Effector memory CD4-positive, alpha-beta T cell (primary cell): Measurements from ENCODE around the gene GFPT1.

Experiments
- DNase-seq, 3 donors: peaks; one replicate each; pipeline ENCODE4 v3.0.0-alpha.2; 2020
- H3K27ac ChIP-seq: 2 replicates; pipeline ENCODE4 v1.7.0; 2013; ENCODE audit warnings: mild to moderate bottlenecking, low read length, moderate library complexity; ENCODE audit not compliant: insufficient read depth, poor library complexity, severe bottlenecking
- H3K27me3 ChIP-seq: replicated peaks from 2 replicates; pipeline ENCODE4 v1.7.0; 2013; ENCODE audit warnings: mild to moderate bottlenecking, low read length; ENCODE audit not compliant: insufficient read depth, control insufficient read depth, poor library complexity, severe bottlenecking
- H3K36me3 ChIP-seq: 2 replicates; pipeline ENCODE4 v1.7.0; 2013; ENCODE audit warnings: mild to moderate bottlenecking, low read length, moderate library complexity; ENCODE audit not compliant: control insufficient read depth, insufficient read depth
- H3K4me1 ChIP-seq: 2 replicates; pipeline ENCODE4 v1.7.0; 2013; ENCODE audit warnings: low read length, mild to moderate bottlenecking; ENCODE audit not compliant: control insufficient read depth, insufficient read depth, poor library complexity, severe bottlenecking
- H3K4me3 ChIP-seq: 2 replicates; pipeline ENCODE4 v1.7.0; 2013; ENCODE audit warnings: low read length, low read depth, mild to moderate bottlenecking; ENCODE audit not compliant: insufficient read depth, poor library complexity, severe bottlenecking
- H3K9me3 ChIP-seq: 2 replicates; pipeline ENCODE4 v1.7.0; 2013; ENCODE audit warnings: mild to moderate bottlenecking, low read length, moderate library complexity; ENCODE audit not compliant: control insufficient read depth

GFPT1 gene

GRCh38 chr2:69299772-69300516 lies 87.1 kb downstream of the GFPT1 start:
- H3K4me1 ChIP-seq, result no peaks in the 10 kb centered on the region
- H3K9me3 ChIP-seq, result no peaks in the 10 kb centered on the region
- H3K27me3 ChIP-seq, result no peaks in the 10 kb centered on the region
- no peak overlapping the region for H3K4me3 ChIP-seq
- H3K36me3 ChIP-seq, result no peaks in the 10 kb centered on the region
- H3K27ac ChIP-seq, result no peak overlapping the region
- no peak for DNase-seq

- Histone ChIP-seq H3K27me3 (no peaks in the 10 kb centered on the region), H3K9me3 (no peaks in the 10 kb centered on the region), H3K27ac (no peak overlapping the region), H3K4me3 (no peak overlapping the region), H3K4me1 (no peaks in the 10 kb centered on the region), H3K36me3 (no peaks in the 10 kb centered on the region)
- no peak for DNase-seq
These were observed 88.2 kb downstream of the GFPT1 start for GRCh38 chr2:69298862-69299261.

- H3K27ac ChIP-seq, result no peak overlapping the region
- H3K9me3 ChIP-seq, result no peaks in the 10 kb centered on the region
- DNase-seq, result no peak
- H3K4me3 ChIP-seq, result no peak overlapping the region
- no peaks in the 10 kb centered on the region for H3K36me3 ChIP-seq
- H3K4me1 ChIP-seq, result no peaks in the 10 kb centered on the region
- no peaks in the 10 kb centered on the region for H3K27me3 ChIP-seq
These were observed 88.8 kb downstream of the GFPT1 start for GRCh38 chr2:69298261-69298660.

- no peaks in the 10 kb centered on the region for H3K36me3 ChIP-seq
- H3K9me3 ChIP-seq, result no peaks in the 10 kb centered on the region
- DNase-seq, result no peak
- H3K27me3 ChIP-seq, result no peaks in the 10 kb centered on the region
- no peak overlapping the region for H3K4me3 ChIP-seq
- no peaks in the 10 kb centered on the region for H3K4me1 ChIP-seq
- no peak overlapping the region for H3K27ac ChIP-seq
These were observed 89.8 kb downstream of the GFPT1 start for GRCh38 chr2:69297216-69297615.

- Histone ChIP-seq H3K27ac (no peak overlapping the region), H3K27me3 (no peaks in the 10 kb centered on the region), H3K4me3 (no peak overlapping the region), H3K36me3 (no peaks in the 10 kb centered on the region), H3K9me3 (no peaks in the 10 kb centered on the region), H3K4me1 (no peaks in the 10 kb centered on the region)
- DNase-seq, result no peak
These were observed 90.6 kb downstream of the GFPT1 start for GRCh38 chr2:69296421-69296820.

- H3K4me3 ChIP-seq, result no peak overlapping the region
- no peaks in the 10 kb centered on the region for H3K9me3 ChIP-seq
- DNase-seq, result no peak
- no peaks in the 10 kb centered on the region for H3K4me1 ChIP-seq
- no peaks in the 10 kb centered on the region for H3K27me3 ChIP-seq
- no peaks in the 10 kb centered on the region for H3K36me3 ChIP-seq
- no peak overlapping the region for H3K27ac ChIP-seq
These were observed 94.8 kb downstream of the GFPT1 start for GRCh38 chr2:69292256-69292655.

GRCh38 chr2:69291721-69292120 lies 95.3 kb downstream of the GFPT1 start:
- Histone ChIP-seq H3K4me1 (no peaks in the 10 kb centered on the region), H3K36me3 (no peaks in the 10 kb centered on the region), H3K27me3 (no peaks in the 10 kb centered on the region), H3K4me3 (no peak overlapping the region), H3K9me3 (no peaks in the 10 kb centered on the region), H3K27ac (no peak overlapping the region)
- no peak for DNase-seq

GRCh38 chr2:69291004-69291650 lies 95.9 kb downstream of the GFPT1 start:
- H3K27ac ChIP-seq, result no peak overlapping the region
- no peaks in the 10 kb centered on the region for H3K9me3 ChIP-seq
- no peak for DNase-seq
- no peaks in the 10 kb centered on the region for H3K36me3 ChIP-seq
- no peaks in the 10 kb centered on the region for H3K4me1 ChIP-seq
- H3K27me3 ChIP-seq, result no peaks in the 10 kb centered on the region
- no peak overlapping the region for H3K4me3 ChIP-seq

GRCh38 chr2:69288429-69288828 lies 98.6 kb downstream of the GFPT1 start:
- Histone ChIP-seq H3K36me3 (no peaks in the 10 kb centered on the region), H3K4me3 (no peak overlapping the region), H3K27ac (no peak overlapping the region), H3K4me1 (no peaks in the 10 kb centered on the region), H3K9me3 (no peaks in the 10 kb centered on the region), H3K27me3 (no peaks in the 10 kb centered on the region)
- no peak for DNase-seq

GRCh38 chr2:69287544-69287943 lies 99.5 kb downstream of the GFPT1 start:
- no peak for DNase-seq
- H3K36me3 ChIP-seq, result no peaks in the 10 kb centered on the region
- H3K9me3 ChIP-seq, result no peaks in the 10 kb centered on the region
- no peaks in the 10 kb centered on the region for H3K4me1 ChIP-seq
- no peak overlapping the region for H3K4me3 ChIP-seq
- H3K27me3 ChIP-seq, result no peaks in the 10 kb centered on the region
- no peak overlapping the region for H3K27ac ChIP-seq
